Ovary (tissue), 9 donors: ENCODE results near the gene RGMA. TPM values are rescaled to one million over a fixed set of nuclear protein-coding genes. Genes with fewer than 3 reads are reported as not detected.

Source experiments
- DNase-seq, 5 donors: peaks; one replicate each; pipeline ENCODE4 v3.0.0-alpha.2; 2019 to 2020
- H3K27ac ChIP-seq, 2 donors: fragments of 200-600 bp; one replicate each; pipeline versions ENCODE4 v1.5.1 to v1.8.0; 2019 to 2022
- H3K27me3 ChIP-seq: fragments of 200-600 bp; one replicate; pipeline ENCODE4 v1.8.0; 2022
- H3K36me3 ChIP-seq: fragments of 200-600 bp; sonication (generic); one replicate; pipeline ENCODE4 v1.5.1; 2019
- H3K4me1 ChIP-seq: one replicate; pipeline ENCODE4 v1.8.1; 2013; ENCODE audit warnings: mild to moderate bottlenecking, moderate library complexity; ENCODE audit not compliant: insufficient read depth
- H3K4me3 ChIP-seq: fragments of 200-600 bp; sonication (generic); one replicate; pipeline ENCODE4 v1.5.1; 2017
- H3K9me3 ChIP-seq, 2 donors: fragments of 200-600 bp in 1 of 2; sonication (generic) in 1 of 2; one replicate each; pipeline versions ENCODE4 v1.5.1 to v1.8.1; 2013 to 2019; ENCODE audit warnings: mild to moderate bottlenecking in 1 of 2, moderate library complexity in 1 of 2
- CTCF ChIP-seq, 3 donors: fragments of 450-650 bp in 2 of 3; fragments of 200-600 bp in 1 of 3; IDR thresholded peaks; one replicate each; pipeline versions ENCODE4 v1.5.1 to v1.8.0; 2016 to 2022; ENCODE audit warnings: antibody characterized with exemption in 3 of 3, mild to moderate bottlenecking in 1 of 3
- EP300 ChIP-seq: sonication (generic); formaldehyde crosslinking; IDR thresholded peaks from one replicate; pipeline ENCODE4 v1.6.1; 2017; ENCODE audit warnings: antibody characterized with exemption
- POLR2A ChIP-seq: fragments of 450-650 bp; IDR thresholded peaks from one replicate; pipeline ENCODE4 v1.6.1; 2017; ENCODE audit warnings: antibody characterized with exemption, mild to moderate bottlenecking, moderate library complexity
- WGBS, 3 donors: extraction: QIAGEN DNeasy Blood & Tissue Kit in 1 of 3; methylation state at CpG; one replicate each; pipeline versions ENCODE4 v1.1.5 to v1.1.7; 2013 to 2017; 5-methylcytosine and 5-hydroxymethylcytosine counted together
- intact Hi-C, 4 donors: fragments of 100-400 bp; cut with DNase I; formaldehyde crosslinking; loops; one replicate each; pipeline versions ENCODE4 v1.11.0 to v1.15.1; 2022 to 2023
- polyA plus RNA-seq, 2 donors: library from polyadenylated mRNA; stranded (reverse); fragments of 200-250 nt in 1 of 2; fragments of 350-450 nt in 1 of 2; fragmentation: Illumina TruSeq in 1 of 2; extraction: RNeasy Lipid Tissue Mini Kit (QIAGEN cat#74804) in 1 of 2; gene quantifications; one replicate each; pipeline ENCODE4 v1.2.3, GENCODE V29; 2013 to 2014
- total RNA-seq, 7 donors: library from RNA; depleted of rRNA in 2 of 7; stranded (reverse); fragments of >200 nt in 2 of 7; fragmentation: NEBNext Ultra II Directional in 3 of 7; extraction: Animal tissue kit (Norgen Biotek cat#: 25700) in 3 of 7; gene quantifications; one replicate each; pipeline versions ENCODE4 v1.1.0 to v1.2.4, GENCODE V29; 2016 to 2023
- donor health status: DM: no; HTN: no; CAD: no; lungs with moderate emphysema.
- donor health status: DM: no; HTN: no; CAD: no.
- donor health status: Bipolar disorder and iron deficiency.
- donor health status: DM: yes; HTN: yes; CAD: no.
- donor health status: DM: no; HTN: no; CAD: no.
- donor health status: DM: yes; HTN: yes; CAD: no.

The RGMA gene
- total and polyA plus RNA-seq, 9 donors, result 2.8 to 47.6 (median 31.6) TPM

- TF ChIP-seq EP300 (no peak), CTCF (IDR thresholded peaks at IDR 0.05) (no peak), POLR2A (no peak)
- Histone ChIP-seq H3K27me3 (no peaks in the 10 kb centered on the region), H3K4me3 (no peak overlapping the region), H3K9me3 (no peaks in the 10 kb centered on the region), H3K36me3 (no peaks in the 10 kb centered on the region), H3K4me1 (no peaks in the 10 kb centered on the region), H3K27ac (no peak overlapping the region)
- intact Hi-C loops, result no loop called here
- WGBS, 3 donors, result 73 to 91% (median 78%) methylated on average over 2 of the region's 2 CpGs
- DNase-seq, result no peak
Measured at GRCh38 chr15:93107646-93108045, 18.6 kb upstream of the RGMA start.

- 65 to 74% (median 69%) methylated on average over 2 of the region's 2 CpGs for WGBS, 3 donors
- Histone ChIP-seq H3K4me1 (no peaks in the 10 kb centered on the region), H3K27me3 (no peaks in the 10 kb centered on the region), H3K4me3 (no peak overlapping the region), H3K36me3 (no peaks in the 10 kb centered on the region), H3K9me3 (no peaks in the 10 kb centered on the region), H3K27ac (no peak overlapping the region)
- intact Hi-C loops, result no loop called here
- TF ChIP-seq POLR2A (no peak), CTCF (IDR thresholded peaks at IDR 0.05) (no peak), EP300 (no peak)
- no peak for DNase-seq
Measured at GRCh38 chr15:93105485-93105884, 16.5 kb upstream of the RGMA start.

GRCh38 chr15:93103823-93104222, 14.8 kb upstream of the RGMA start:
- intact Hi-C loops, result no loop called here
- H3K27ac ChIP-seq, result no peak overlapping the region
- 88 to 98% (median 94%) methylated on average over 2 of the region's 2 CpGs for WGBS, 3 donors
- TF ChIP-seq CTCF (IDR thresholded peaks at IDR 0.05), result no peak
- TF ChIP-seq EP300, result no peak
- no peak for TF ChIP-seq POLR2A
- no peaks in the 10 kb centered on the region for H3K36me3 ChIP-seq
- no peak overlapping the region for H3K4me3 ChIP-seq
- no peaks in the 10 kb centered on the region for H3K27me3 ChIP-seq
- H3K4me1 ChIP-seq, result no peaks in the 10 kb centered on the region
- no peak for DNase-seq
- no peaks in the 10 kb centered on the region for H3K9me3 ChIP-seq

GRCh38 chr15:93102211-93102610, 13.2 kb upstream of the RGMA start:
- no peaks in the 10 kb centered on the region for H3K4me1 ChIP-seq
- no peaks in the 10 kb centered on the region for H3K36me3 ChIP-seq
- intact Hi-C loops, result no loop called here
- H3K27me3 ChIP-seq, result no peaks in the 10 kb centered on the region
- no peak for TF ChIP-seq POLR2A
- TF ChIP-seq EP300, result no peak
- no peak for TF ChIP-seq CTCF (IDR thresholded peaks at IDR 0.05)
- H3K4me3 ChIP-seq, result no peak overlapping the region
- DNase-seq, result no peak
- 66 to 86% (median 72%) methylated on average over 7 of the region's 7 CpGs for WGBS, 3 donors
- H3K9me3 ChIP-seq, result no peaks in the 10 kb centered on the region
- no peak overlapping the region for H3K27ac ChIP-seq
